ENCODE measurements around the gene GNAT1. TPM values are rescaled to one million over a fixed set of nuclear protein-coding genes. Genes with fewer than 3 reads are reported as not detected.
A peak's percentile ranks its signal among the peaks of the same experiment; 100 is the strongest.

The GNAT1 gene
- total RNA-seq, 4 donors from 2014 or later, result not detected

DNA sequence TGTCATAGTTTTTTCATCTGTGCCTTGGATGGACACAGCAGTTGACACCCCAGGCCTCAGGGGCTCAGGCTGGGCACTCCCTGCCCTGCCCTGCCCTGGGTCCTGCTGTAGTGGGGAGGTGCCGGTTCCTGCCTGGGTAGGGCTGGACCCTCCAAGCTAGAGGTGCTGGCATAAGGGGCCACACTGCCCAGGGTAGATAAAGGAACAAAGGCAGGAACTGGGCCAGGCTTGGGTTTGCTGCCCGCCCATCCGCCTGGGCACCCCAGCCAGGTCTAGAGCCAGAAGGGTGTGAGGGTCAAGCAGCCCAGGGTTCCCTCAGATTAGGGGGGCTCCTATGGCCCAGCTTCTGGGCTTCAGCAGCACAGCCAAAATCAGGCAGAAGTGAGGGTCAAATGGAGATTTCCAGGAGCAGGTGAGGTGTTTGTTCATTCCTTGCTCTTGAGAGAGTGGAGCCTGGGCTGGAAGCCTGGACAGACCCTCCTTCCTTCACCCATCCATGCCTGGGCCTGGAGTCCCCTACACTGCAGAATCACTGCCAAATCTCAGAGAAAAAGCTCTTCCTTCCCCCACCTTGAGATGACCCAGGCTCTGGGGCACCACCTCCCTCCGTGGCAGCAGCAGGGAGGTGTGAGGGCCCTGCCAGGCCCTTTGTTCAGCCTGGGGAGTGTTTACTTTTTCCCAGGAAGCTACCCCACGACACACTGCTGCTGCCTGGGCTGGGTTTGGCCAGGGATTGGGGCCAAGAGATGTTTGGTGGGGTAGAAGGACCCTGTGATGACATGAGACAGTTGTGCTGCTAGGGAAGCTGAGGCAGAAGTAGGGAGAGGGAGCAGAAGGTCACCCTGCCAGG, 29.2 kb upstream of the GNAT1 start:
- Histone ChIP-seq H3K4me1 (peaks cover 93 to 100% (median 99%) of the 10 kb centered on the region in 3 donors), H3K9me3 (no peaks in the 10 kb centered on the region), H3K36me3 (peaks cover 0 to 38% (median 0%) of the 10 kb centered on the region in 3 donors), H3K4me3 (no peak overlapping the region), H3K27me3 (peaks cover 0 to 2% (median 0%) of the 10 kb centered on the region in 4 donors), H3K27ac (peak overlapping the region; percentile 89 to 97 (median 94))
- intact Hi-C loops (cut with DNase I), result no loop called here
- 0 to 33% methylated on average over 1 of the region's 5 CpGs for WGBS, 2 donors
- TF ChIP-seq, protein P1, sequence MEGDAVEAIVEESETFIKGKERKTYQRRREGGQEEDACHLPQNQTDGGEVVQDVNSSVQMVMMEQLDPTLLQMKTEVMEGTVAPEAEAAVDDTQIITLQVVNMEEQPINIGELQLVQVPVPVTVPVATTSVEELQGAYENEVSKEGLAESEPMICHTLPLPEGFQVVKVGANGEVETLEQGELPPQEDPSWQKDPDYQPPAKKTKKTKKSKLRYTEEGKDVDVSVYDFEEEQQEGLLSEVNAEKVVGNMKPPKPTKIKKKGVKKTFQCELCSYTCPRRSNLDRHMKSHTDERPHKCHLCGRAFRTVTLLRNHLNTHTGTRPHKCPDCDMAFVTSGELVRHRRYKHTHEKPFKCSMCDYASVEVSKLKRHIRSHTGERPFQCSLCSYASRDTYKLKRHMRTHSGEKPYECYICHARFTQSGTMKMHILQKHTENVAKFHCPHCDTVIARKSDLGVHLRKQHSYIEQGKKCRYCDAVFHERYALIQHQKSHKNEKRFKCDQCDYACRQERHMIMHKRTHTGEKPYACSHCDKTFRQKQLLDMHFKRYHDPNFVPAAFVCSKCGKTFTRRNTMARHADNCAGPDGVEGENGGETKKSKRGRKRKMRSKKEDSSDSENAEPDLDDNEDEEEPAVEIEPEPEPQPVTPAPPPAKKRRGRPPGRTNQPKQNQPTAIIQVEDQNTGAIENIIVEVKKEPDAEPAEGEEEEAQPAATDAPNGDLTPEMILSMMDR (IDR thresholded peaks at IDR 0.05), result no peak
- no peak for TF ChIP-seq POLR2A (IDR thresholded peaks at IDR 0.05)
- no peak for DNase-seq

DNA sequence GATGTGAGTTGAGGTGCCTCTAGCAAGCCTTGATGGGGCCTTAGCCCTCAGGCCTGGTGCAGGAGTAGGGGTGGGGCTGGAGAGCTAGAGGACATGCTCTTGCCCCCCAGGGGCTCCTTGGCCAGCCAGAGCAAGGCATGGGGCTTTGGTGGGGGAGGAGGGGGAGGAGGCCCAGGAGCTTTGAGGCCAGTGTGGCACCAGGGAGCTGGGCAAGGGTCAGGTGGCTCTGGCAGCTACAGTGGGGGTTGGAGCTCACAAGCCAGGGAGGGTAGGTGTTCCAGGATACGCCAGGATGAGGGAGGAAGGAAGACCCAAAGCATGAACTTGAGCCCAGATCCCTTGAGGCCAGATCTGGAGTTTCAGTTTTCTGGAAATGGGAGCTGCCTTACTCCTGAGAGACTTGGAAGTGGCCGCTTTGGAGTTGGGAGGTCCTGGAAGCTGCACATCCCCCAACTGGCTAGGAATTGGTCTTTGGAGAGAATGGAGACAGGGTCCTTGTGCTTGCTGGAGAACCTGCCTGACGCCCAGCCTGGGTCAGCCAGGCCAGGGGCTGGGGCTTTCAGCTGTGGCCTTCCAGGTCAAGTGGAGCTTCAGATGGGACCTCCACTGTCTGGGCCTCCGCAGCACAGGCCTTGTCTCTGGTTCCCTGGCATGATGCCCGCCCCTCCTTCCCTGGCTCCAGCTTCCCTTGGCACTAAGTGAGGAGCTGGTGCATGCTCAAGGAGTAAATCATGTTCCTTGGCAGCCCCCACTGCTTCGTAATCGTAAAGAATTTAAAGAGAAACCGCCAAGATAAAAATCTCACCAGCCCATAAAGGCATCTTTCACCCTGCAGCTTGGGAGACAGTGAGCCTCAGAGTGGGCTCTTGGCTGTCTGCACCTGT, 27.6 kb upstream of the GNAT1 start:
- no peak for DNase-seq
- Histone ChIP-seq H3K4me3 (peak overlapping the region in 2 of 4 donors; percentile 24 to 38), H3K27ac (peak overlapping the region; percentile 89 to 97 (median 94)), H3K9me3 (no peaks in the 10 kb centered on the region), H3K4me1 (peaks cover 96 to 100% (median 100%) of the 10 kb centered on the region in 3 donors), H3K36me3 (peaks cover 0 to 42% (median 0%) of the 10 kb centered on the region in 3 donors), H3K27me3 (no peaks in the 10 kb centered on the region)
- intact Hi-C loops (cut with DNase I), result no loop called here
- WGBS, 2 donors, result 12 to 38% methylated on average over 4 to 6 of the region's 8 CpGs
- TF ChIP-seq POLR2A (IDR thresholded peaks at IDR 0.05), result peak in 1 of 4 donors; percentile 21
- TF ChIP-seq, protein P1 (IDR thresholded peaks at IDR 0.05), result no peak

DNA sequence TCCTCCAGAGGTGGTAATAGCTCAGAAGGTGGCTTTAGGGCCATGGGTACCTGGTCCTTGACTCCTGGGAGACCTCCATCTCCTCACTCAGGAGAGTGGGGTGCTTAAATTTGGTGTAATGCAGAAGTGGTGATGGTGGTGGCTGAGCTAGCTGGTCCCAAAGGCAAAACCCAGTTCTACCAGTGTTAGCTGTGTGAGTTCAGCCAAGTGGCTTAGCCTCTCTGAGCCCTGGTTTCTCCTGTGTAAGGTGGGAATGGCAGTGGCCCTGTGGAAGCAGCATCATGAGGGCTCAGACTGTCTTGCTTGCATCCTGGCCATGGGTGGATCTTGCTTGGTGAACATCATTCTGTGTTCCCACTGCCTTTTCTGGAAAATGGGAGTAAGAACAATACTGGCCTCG, 26.9 kb upstream of the GNAT1 start:
- 25 to 43% methylated on average over 1 of the region's 1 CpG for WGBS, 2 donors
- Histone ChIP-seq H3K27me3 (no peaks in the 10 kb centered on the region), H3K4me1 (peaks cover 94 to 100% (median 100%) of the 10 kb centered on the region in 3 donors), H3K27ac (peak overlapping the region; percentile 89 to 97 (median 94)), H3K4me3 (peak overlapping the region in 2 of 4 donors; percentile 24 to 38), H3K36me3 (peaks cover 0 to 44% (median 0%) of the 10 kb centered on the region in 3 donors), H3K9me3 (no peaks in the 10 kb centered on the region)
- intact Hi-C loops (cut with DNase I), result no loop called here
- DNase-seq, result no peak
- TF ChIP-seq, protein P1 (IDR thresholded peaks at IDR 0.05), result no peak
- TF ChIP-seq POLR2A (IDR thresholded peaks at IDR 0.05), result no peak

DNA sequence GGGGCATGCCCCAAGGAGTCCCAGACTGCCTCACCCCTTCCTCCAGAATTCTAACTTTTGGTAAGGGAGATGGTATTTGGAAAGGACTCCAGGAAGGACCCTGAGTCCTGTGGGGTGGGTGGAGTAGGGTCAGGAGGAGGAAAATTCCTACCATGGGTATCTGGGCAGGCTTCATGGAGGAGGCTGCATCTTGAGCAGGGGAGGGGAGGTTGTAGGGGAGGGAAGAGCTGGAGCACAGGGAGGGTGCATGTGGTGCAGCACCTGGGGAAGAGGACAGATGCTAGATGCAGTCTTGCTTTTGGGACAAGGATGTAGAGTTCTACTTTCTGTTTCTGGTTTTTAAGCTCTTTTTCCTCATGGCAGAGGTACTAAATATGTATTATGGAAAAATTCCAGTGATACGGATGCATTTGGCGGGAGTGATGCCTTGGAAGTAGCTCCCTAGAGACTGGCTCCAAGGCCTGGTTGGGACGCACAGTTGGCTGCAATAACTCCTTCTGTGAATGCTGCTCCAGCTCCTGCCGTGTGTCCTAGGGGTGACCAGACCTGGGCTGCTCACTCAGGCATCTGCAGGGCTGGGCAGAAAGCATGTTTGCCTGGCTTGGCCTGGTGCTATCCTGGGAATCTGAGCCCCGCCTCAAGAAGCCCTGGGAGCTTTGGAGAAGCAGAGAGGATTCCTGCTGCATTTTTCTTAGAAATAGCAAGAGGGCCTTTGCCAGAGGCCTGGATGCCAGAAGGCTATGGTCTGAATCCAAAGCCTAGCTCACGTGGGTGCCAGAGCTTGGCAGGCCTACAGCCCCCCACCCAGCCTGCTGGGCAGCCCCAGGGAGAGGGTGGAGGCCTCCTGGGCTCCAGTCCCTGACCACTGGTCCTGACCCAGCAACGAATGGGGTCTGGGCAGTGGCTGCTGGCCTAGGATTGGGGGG, 26.2 kb upstream of the GNAT1 start:
- no peak for TF ChIP-seq POLR2A (IDR thresholded peaks at IDR 0.05)
- TF ChIP-seq, protein P1 (IDR thresholded peaks at IDR 0.05), result no peak
- 0 to 37% methylated on average over 2 to 3 of the region's 7 CpGs for WGBS, 2 donors
- no peak for DNase-seq
- no peaks in the 10 kb centered on the region for H3K27me3 ChIP-seq
- H3K9me3 ChIP-seq, result no peaks in the 10 kb centered on the region
- peak overlapping the region; percentile 89 to 97 (median 94) for H3K27ac ChIP-seq
- H3K36me3 ChIP-seq, result peaks cover 0 to 44% (median 0%) of the 10 kb centered on the region in 3 donors
- intact Hi-C loops (cut with DNase I), result no loop called here
- H3K4me3 ChIP-seq, result peak overlapping the region in 3 of 4 donors; percentile 2 to 37 (median 16)
- peaks cover 86 to 100% (median 98%) of the 10 kb centered on the region in 3 donors for H3K4me1 ChIP-seq
